SK-N-MC (cell line): ENCODE results near the gene POU6F1.
"Not testable (repeated sequence)": the region's sequence is repeated elsewhere in the genome, so short reads cannot be mapped to it uniquely, and the experiment has no call there.

Source experiments
- DNase-seq: peaks from one replicate; pipeline ENCODE4 v3.0.0-alpha.2; 2011; ENCODE audit warnings: low read depth, low spot score
- H3K27ac ChIP-seq: fragments of 200-600 bp; sonication (generic); 2 replicates; pipeline ENCODE4 v1.5.1; 2016; ENCODE audit warnings: mixed run types
- H3K36me3 ChIP-seq: fragments of 200-600 bp; sonication (generic); 2 replicates; pipeline ENCODE4 v1.6.1; 2017; ENCODE audit warnings: antibody characterized with exemption, low read length, mixed read lengths; ENCODE audit not compliant: insufficient read depth
- H3K4me3 ChIP-seq: fragments of 200-600 bp; sonication (generic); 2 replicates; pipeline ENCODE4 v1.5.1; 2016
- H3K9ac ChIP-seq: fragments of 200-600 bp; sonication (generic); 2 replicates; pipeline ENCODE4 v1.8.0; 2017; ENCODE audit warnings: mixed run types, mixed read lengths; ENCODE audit not compliant: insufficient read length
- H3K9me3 ChIP-seq: fragments of 200-600 bp; sonication (generic); 2 replicates; pipeline ENCODE4 v1.6.1; 2017; ENCODE audit warnings: low read depth, mild to moderate bottlenecking, antibody characterized with exemption, low read length, moderate library complexity, mixed read lengths
- EZH2 ChIP-seq: fragments of 200-600 bp; sonication (generic); IDR thresholded peaks from one replicate; pipeline ENCODE4 v1.6.1; 2017; ENCODE audit warnings: antibody characterized with exemption
- FOXP2 ChIP-seq: optimal IDR thresholded peaks from 2 replicates; pipeline ENCODE3; 2011; ENCODE audit warnings: mild to moderate bottlenecking, moderate library complexity; ENCODE audit not compliant: insufficient read depth; ENCODE audit errors: extremely low read length, control extremely low read depth
- POLR2AphosphoS5 ChIP-seq: IDR thresholded peaks from 2 replicates; pipeline ENCODE4 v1.6.1; 2012; ENCODE audit warnings: mild to moderate bottlenecking, low read depth, low read length, borderline replicate concordance

Gene POU6F1

GRCh38 chr12:51217968-51218606, at the start of gene POU6F1:
POU6F1 (minus strand) TSS chr12:51218062; CDS start chr12:51206836, 11,226 bp downstream.
- Histone ChIP-seq H3K27ac (peak within 1 kb of the TSS; percentile 89), H3K9ac (peak within 1 kb of the TSS; percentile 96), H3K9me3 (no peaks in the 10 kb centered on the region), H3K36me3 (peaks cover 8% of the 10 kb centered on the region), H3K4me3 (peak within 1 kb of the TSS; percentile 93)
- TF ChIP-seq EZH2 (no peak), FOXP2 (no peak), POLR2AphosphoS5 (no peak; the same call in 1 of the 2 replicates)
- DNase-seq = peak; percentile 42

- TF ChIP-seq FOXP2 (no peak), EZH2 (no peak), POLR2AphosphoS5 (no peak)
- H3K9ac ChIP-seq = no peak overlapping the region
- no peaks in the 10 kb centered on the region for H3K36me3 ChIP-seq
- H3K4me3 ChIP-seq = no peak overlapping the region
- DNase-seq = no peak
- H3K9me3 ChIP-seq = no peaks in the 10 kb centered on the region
- no peak overlapping the region for H3K27ac ChIP-seq
Observed at GRCh38 chr12:51265024-51265423, 47.2 kb upstream of the POU6F1 start.

GRCh38 chr12:51264297-51264696, 46.4 kb upstream of the POU6F1 start:
- no peak for DNase-seq
- Histone ChIP-seq H3K4me3 (no peak overlapping the region), H3K27ac (no peak overlapping the region), H3K9me3 (no peaks in the 10 kb centered on the region), H3K9ac (no peak overlapping the region), H3K36me3 (no peaks in the 10 kb centered on the region)
- no peak for TF ChIP-seq POLR2AphosphoS5
- TF ChIP-seq EZH2 = no peak
- TF ChIP-seq FOXP2 = no peak

GRCh38 chr12:51263341-51263740, 45.5 kb upstream of the POU6F1 start:
- H3K27ac ChIP-seq = no peak overlapping the region

GRCh38 chr12:51262758-51263177, 44.9 kb upstream of the POU6F1 start:
- Histone ChIP-seq H3K4me3 (no peak overlapping the region), H3K36me3 (no peaks in the 10 kb centered on the region), H3K9ac (no peak overlapping the region), H3K9me3 (no peaks in the 10 kb centered on the region), H3K27ac (no peak overlapping the region)
- no peak for DNase-seq
- no peak for TF ChIP-seq POLR2AphosphoS5
- TF ChIP-seq EZH2 = no peak
- no peak for TF ChIP-seq FOXP2

More at GRCh38 chr12:51263341-51263740, 45.5 kb upstream of the POU6F1 start:
- no peak for TF ChIP-seq POLR2AphosphoS5
- TF ChIP-seq FOXP2 = no peak
- TF ChIP-seq EZH2 = no peak
- no peak for DNase-seq
- no peak overlapping the region for H3K9ac ChIP-seq
- H3K36me3 ChIP-seq = no peaks in the 10 kb centered on the region
- H3K9me3 ChIP-seq = no peaks in the 10 kb centered on the region
- H3K4me3 ChIP-seq = no peak overlapping the region

GRCh38 chr12:51259600-51259999, 41.7 kb upstream of the POU6F1 start:
- not testable (repeated sequence) for H3K9ac ChIP-seq, H3K4me3 ChIP-seq, H3K27ac ChIP-seq, H3K9me3 ChIP-seq, H3K36me3 ChIP-seq, DNase-seq

- H3K9me3 ChIP-seq = no peaks in the 10 kb centered on the region
- DNase-seq = no peak
- H3K27ac ChIP-seq = no peak overlapping the region
- TF ChIP-seq EZH2 (no peak), FOXP2 (no peak), POLR2AphosphoS5 (no peak)
- no peaks in the 10 kb centered on the region for H3K36me3 ChIP-seq
- H3K9ac ChIP-seq = no peak overlapping the region
- no peak overlapping the region for H3K4me3 ChIP-seq
Observed at GRCh38 chr12:51254536-51254935, 36.7 kb upstream of the POU6F1 start.

GRCh38 chr12:51253276-51253675, 35.4 kb upstream of the POU6F1 start:
- Histone ChIP-seq H3K9ac (peak overlapping the region; percentile 35), H3K36me3 (no peaks in the 10 kb centered on the region), H3K27ac (no peak overlapping the region), H3K4me3 (no peak overlapping the region), H3K9me3 (no peaks in the 10 kb centered on the region)
- no peak for TF ChIP-seq EZH2
- no peak for TF ChIP-seq POLR2AphosphoS5
- TF ChIP-seq FOXP2 = no peak
- DNase-seq = no peak

- DNase-seq = peak; percentile 50
- Histone ChIP-seq H3K27ac (peak overlapping the region; percentile 96), H3K4me3 (peak overlapping the region; percentile 58), H3K36me3 (peaks cover 13% of the 10 kb centered on the region), H3K9me3 (no peaks in the 10 kb centered on the region), H3K9ac (no peak overlapping the region)
- TF ChIP-seq POLR2AphosphoS5 = peak; percentile 33; the same call in 1 of the 2 replicates
- TF ChIP-seq FOXP2 = no peak
Observed at GRCh38 chr12:51247523-51248206, 29.8 kb upstream of the POU6F1 start.
